HG03432 (cell line): ENCODE data around the gene A4GNT.
"Not testable (repeated sequence)": the region's sequence is repeated elsewhere in the genome, so short reads cannot be mapped to it uniquely, and the experiment has no call there.

Experiments used
- ATAC-seq: cut with Tn5 transposase; IDR thresholded peaks from one replicate; pipeline ENCODE4 v1.9.1; 2021; ENCODE audit warnings: mild to moderate bottlenecking, moderate library complexity; ENCODE audit not compliant: unreplicated experiment

Gene A4GNT

DNA sequence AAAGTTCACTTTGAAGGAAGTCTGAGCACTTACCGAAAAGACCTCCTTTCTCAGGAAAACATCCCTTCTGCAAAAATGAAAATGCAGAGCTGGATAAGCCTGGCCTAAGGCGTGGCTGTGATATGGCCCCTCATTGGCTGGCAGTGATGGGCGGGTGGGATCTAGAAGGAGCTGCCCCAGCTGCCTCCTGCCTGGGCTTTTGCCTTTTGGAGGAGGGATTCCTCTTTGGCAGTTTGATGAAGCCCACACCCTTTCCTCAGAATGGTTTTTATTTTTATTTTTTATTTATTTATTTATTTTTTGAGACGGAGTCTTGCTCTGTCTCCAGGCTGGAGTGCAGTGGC, 12.8 kb downstream of the A4GNT start:
- ATAC-seq: no peak

DNA sequence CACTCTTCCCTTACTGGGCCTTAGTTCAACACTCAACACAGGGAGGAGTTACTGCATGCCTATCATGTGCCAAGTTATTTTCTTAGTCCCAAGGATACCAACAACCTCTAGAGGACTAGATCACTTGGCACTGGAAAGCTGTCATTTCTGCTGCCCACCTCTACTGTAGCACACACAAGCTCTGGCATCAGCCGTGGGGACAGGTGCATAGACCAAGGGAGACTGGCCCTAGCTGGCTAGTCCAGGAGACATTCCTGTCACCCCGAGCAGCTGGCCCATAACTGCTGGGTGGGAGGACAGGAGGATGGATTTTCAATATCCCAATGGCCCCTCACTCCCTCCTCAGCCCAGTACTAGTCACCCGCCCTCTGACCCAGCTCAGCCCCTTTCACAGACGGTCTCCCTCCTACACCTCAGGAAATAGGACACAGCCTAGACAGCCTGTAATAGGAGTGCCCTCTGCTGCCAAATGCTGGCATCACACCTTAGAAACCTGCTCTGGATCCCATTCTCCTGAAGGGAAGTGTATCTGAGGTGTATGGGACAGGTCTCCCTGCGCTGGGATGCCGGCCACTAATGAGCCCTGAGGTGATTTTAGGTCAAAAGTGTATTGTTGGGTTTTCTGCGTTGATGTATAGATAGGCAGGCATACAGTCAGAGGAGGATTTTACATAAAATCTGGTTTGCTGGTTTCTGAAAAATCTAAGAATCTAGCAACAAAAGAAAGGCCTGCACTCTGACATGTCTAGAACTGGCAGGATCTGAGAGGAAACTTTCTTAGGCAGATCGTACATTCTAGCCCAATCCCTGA, 13.4 kb downstream of the A4GNT start:
- peak; percentile 73 for ATAC-seq

DNA sequence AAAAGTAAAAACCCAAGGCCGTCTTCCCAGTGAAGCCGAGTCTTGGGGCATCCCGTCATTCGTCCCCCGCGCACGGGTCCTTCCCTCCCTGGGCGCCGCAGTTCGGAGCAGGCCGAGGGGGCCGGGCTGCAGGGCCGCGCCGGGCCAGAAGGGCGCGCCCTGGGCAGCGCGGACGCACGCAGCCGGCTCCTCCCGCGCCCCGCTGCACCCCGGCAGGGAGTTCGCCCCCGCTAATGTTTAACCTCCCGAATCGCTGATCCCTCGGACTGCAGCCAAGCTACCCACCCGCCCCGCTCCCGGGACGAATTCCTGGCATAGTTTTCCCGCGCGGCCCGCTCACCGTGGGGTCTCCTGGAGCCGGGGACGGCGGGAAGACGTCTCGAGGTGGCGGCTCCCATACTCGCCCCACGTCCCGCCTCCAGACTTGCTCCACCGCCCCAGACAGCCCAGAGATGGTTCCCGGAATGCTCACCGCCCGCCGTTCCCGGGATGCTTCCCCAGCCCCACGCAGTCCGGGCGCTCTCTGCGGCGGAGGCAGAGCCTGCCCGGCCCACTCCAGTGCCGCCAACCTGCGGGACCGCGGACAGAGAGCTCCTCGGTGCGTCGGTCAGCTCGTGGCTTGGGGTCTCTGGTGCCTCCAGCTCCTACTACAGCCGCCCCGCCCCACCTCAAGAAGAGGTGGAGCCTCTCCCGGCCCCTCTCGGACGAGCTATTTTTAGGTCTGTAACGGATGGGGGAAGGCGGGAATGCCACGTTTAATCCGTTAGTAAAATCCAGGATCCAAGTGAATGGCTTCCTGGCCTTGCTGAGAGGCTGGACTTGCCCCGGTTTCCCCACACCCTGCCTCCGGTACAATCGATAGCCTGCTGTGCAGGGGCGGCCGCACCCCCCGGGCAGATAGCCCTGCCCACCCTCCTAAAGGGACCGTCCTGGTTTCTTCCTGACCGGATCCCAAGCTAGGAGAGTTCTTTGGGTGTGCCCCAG, 16.9 kb downstream of the A4GNT start, which contains the start of gene DZIP1L:
TSS of gene DZIP1L (minus strand) at position 621 of the 984 bp plus-strand sequence. CDS start 11,637 bp downstream, outside the sequence.
- peak; percentile 88 for ATAC-seq

DNA sequence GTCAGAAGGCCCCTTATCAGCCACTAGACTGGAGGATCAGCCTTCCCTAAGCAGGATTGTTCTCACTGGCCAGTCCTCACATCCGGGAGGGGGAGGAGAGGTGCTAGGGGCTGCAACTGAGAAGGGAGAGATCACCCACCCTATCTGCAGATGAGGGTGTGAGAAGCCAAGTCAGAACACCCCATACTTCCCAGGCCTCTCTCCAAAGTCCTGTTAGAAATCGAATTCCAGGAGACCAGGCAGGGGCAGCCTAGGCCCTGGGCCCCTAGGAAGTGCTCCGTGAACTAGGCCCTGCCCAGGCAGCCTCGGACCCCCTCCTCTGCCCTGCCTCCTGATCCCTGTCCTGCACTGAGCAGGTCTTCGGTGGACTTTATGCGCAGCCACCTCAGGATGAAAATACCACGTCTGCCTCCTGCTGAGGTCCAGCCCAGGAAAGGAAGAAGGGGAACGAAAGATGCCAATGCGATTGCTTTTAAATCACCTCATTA, 17.7 kb downstream of the A4GNT start:
- no peak for ATAC-seq

DNA sequence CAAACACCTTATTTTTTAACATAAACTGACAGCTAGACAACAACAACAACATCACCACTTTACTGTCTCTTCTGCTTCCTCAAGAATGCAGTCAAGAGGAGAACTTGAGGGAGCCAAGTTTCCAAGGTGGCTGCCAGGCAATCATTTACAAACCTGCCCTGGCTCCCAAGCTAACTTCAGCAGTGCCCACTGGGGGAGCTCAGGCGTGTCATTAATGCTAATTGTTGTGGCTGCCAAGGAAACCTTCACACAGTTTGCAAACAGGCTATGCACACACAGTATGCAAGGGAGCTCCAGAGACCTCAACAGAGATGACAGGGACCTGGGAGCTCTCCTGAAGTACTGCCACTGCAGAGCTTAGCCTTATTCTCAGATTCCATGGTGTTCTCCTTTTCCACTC, 18.9 kb downstream of the A4GNT start:
- no peak for ATAC-seq

DNA sequence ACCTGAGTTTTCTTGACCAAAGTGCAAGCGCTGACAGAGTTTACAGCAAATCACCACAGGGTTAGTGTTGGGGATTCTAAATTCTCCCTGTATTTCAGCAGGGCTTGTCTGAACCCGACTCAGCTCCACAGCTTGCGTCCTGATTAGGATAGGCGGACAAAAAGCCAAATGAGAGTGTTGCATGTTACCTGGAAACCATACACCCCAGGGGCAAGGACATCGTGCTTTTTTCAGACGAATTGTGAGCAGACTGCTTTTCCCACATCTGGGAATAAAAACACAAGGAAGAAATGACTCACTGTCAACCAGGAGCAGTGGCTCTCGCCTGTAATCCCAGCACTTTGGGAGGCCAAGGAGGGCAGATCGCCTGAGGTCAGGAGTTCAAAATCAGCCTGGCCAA, 19.8 kb downstream of the A4GNT start:
- no peak for ATAC-seq

DNA sequence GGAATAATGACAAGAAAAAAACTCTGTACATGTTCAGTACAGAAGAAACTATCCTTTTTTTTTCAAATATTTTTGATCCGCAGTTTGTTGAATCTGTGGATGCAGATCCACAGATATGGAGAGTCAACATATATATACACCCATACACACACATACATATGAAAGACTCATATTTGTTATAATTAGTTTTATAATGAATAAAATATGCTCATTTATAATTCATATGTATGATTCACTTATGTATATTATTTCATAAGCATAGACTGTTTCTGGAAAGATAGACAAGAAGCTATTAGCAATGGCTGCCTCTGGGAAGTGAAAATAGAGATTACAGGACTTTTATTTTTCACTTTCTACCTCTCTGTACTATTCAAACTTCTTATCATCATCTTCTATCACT, 26.6 kb downstream of the A4GNT start:
- ATAC-seq: no peak

DNA sequence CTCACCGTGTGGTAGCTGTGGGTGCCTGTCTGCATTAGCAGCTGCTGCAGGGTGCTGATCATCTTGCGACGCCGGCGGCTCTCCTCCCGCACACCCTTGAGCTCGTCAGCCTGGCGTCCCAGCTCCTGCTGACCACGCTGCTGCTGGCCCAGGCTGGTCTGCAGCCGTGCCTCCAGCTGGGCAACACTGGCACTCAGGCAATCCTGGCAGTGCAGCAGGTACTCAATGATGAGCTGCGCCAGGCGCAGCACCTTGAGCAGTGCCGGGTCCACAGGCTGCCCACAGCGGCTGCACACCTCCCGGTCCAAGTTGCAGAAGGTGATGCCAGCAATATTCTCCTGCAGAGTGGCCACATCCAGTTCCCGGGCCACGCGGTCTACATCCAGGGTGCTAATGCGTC, 28.7 kb downstream of the A4GNT start:
- ATAC-seq: no peak

DNA sequence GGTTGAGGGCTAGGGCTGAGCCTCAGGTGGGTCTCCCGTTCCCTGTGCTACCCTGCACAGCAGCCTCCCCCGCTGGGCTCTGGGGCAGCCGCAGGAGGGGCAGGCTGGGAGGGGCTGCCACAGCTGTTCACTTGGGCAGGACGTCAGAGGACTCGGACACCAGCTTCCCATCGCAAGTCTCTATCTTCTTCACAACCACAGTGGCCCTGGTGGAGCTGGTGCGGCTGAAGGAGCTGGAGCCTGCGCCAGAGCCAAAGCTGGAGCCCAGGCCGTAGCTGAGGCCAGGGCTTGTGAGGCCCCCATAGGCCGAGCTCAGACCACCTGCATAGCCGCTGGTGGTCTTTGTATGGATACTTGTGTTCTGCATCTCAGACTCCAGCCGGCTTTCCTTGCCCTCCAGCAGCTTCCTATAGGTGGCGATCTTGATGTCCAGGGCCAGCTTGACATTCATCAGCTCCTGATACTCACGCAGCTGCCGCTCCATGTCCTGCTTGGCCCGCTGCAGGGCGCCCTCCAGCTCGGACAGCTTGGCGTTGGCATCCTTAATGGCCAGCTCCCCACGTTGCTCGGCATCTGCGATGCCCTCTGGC, 30.7 kb downstream of the A4GNT start:
- ATAC-seq: not testable (repeated sequence)

DNA sequence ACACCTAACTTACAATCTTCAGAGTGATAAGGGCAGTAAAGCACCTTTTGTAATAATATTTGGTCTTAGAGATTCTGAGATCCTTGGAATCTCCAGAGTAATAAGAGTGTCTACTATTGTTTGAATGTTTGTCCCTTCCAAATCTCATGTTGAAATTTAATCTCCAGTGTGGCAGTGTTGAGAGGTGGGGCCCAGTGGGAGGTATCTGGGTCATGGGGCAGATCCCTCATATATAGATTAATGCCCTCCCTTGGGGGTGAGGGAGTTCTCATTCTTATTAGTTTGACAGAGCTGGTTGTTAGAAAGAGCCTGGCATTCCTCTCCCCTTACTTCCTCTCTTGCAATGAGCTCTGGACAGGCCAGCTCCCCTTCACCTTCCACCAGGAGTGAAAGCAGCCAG, 32.8 kb downstream of the A4GNT start:
- no peak for ATAC-seq

DNA sequence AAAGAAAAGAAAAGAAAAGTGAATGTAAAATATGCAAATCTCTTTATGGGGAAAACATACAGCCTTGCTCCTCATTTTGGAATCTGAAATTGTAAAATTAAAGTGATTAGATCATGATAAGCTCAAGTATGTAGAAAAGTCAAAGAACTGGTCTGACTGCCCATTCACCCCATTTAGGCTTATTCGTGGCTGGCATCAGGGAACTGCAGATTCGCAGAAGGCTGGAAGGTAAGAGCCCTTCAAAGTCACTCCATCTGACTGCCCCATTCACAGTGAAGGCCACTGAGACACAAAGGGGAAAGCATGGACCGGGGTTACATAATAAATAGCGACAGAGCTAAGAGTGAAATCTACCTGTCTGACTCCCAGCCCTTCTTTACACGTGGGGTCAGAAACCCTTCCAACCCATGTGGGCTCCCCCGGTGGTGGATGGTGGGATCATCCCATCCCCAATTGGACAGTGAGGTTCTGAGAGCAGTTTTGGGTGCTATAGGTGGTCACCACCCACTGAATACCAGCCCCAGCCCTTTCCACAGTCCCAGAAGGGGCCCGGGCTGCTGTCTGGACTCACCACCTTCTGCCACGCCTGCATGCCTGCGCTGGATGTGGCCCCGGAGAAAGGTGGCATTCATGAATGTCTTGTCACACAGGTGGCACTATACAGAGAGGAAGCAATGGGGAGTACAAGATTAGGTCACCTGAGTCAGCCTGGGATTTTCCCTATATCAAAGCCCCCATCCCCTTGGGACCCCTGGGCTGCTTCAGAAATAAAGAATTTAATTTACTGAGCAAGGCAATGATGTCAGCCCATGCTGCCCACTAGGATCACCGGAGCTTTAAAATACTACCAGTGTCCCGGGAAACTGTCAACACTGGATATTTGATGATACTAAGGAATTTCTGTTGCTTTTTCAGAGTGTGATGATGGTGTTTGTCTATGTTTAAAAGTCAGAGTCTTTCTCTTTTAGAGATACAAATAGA, 34.7 kb downstream of the A4GNT start:
- ATAC-seq: peak; percentile 57

DNA sequence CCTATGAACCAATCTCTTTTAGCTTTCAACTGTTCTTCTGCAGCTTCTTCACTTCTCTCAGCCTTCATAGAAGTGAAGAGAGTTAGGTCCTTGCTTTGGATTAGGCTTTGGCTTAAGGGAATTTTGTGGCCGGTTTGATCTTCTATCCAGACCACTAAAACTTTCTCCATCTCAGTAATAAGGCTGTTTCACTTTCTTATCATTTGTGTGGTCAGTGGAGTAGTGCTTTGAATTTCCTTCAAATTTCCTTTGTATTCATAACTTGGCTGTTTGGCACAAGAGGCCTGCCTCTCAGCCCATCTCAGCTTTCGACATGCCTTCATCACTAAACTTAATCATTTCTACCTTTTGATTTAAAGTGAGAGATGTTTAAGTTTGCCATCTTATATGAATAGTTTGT, 38.5 kb downstream of the A4GNT start:
- ATAC-seq: no peak

DNA sequence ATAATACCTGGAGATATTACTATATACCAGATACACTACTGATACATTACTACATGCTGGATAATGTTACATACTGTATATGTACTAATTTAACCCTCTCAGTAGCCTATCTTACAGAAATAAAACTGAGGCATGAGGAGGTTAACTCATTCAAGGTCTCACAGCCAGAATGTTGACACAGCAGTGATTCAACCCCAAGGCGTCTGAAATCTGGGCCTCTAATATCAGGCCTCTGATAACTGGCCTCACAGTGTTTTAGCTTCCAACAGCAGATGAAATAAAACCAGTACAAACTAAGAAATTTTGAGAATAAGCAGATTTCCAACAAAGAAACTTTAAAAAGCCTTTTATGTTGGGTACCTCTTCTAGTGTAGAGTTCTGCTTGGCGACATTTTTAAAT, 40.2 kb downstream of the A4GNT start:
- ATAC-seq: no peak

DNA sequence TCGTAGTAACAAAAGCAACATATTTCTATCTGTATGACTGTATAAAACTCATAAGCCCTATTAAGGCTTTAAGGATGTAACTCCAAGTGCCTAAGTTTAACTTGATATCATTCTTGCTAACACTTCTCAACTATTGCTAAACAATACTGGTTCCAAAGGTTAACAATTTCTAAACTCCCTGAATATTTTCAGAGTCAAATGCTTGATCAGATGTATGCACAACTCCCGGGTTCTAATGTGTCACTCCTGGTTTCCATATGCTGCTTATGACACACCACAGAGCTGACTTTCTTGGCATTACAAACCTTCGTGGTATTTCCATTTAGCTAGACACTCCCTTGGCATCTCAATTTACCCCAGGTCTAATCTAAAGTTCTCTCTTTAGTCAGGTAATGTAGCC, 43.1 kb downstream of the A4GNT start:
- no peak for ATAC-seq

DNA sequence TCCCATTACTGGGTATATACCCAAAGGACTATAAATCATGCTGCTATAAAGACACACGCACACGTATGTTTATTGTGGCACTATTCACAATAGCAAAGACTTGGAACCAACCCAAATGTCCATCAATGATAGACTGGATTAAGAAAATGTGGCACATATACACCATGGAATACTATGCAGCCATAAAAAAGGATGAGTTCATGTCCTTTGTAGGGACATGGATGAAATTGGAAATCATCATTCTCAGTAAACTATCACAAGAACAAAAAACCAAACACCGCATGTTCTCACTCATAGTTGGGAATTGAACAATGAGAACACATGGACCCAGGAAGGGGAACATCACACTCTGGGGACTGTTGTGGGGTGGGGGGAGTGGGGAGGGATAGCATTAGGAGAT, 46.4 kb downstream of the A4GNT start:
- not testable (repeated sequence) for ATAC-seq

DNA sequence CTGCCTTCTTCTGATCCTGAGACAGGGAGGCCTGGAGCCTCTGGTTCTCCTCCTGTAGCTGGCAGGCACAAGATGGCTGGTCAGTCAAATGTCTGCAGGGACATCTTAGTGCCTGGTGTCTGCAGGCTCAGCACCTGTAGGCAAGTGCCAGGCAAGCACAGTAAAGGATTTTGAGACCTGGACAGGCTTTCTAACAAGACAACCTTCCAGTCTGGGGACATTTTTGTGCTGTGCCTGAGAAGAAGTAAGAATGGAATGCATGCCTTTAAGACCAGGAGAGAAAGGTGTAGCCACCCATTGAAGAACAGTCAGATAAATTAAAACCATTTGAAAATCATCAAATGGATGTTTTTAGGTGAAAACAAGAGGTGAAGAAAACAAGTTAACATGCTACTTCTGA, 48.0 kb downstream of the A4GNT start:
- no peak for ATAC-seq

DNA sequence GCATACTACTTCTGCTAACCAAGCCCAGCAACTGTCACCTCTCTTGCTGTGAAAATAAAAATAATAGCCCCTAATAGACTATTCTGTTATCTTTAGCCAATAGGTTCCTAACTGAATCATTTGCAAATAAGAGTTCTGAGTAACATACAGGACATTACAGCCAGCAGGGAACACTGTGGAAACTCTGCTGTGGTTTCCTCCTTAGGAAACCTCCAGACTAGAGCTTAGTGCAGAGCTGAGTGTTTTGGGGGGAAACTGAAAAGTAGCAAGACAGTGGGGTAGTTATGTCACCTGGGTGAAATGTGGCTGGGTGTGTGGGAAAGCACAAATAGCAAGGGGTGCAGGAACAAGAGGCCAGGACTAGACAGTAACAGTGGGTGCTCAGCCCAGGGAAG, 49.2 kb downstream of the A4GNT start:
- no peak for ATAC-seq

DNA sequence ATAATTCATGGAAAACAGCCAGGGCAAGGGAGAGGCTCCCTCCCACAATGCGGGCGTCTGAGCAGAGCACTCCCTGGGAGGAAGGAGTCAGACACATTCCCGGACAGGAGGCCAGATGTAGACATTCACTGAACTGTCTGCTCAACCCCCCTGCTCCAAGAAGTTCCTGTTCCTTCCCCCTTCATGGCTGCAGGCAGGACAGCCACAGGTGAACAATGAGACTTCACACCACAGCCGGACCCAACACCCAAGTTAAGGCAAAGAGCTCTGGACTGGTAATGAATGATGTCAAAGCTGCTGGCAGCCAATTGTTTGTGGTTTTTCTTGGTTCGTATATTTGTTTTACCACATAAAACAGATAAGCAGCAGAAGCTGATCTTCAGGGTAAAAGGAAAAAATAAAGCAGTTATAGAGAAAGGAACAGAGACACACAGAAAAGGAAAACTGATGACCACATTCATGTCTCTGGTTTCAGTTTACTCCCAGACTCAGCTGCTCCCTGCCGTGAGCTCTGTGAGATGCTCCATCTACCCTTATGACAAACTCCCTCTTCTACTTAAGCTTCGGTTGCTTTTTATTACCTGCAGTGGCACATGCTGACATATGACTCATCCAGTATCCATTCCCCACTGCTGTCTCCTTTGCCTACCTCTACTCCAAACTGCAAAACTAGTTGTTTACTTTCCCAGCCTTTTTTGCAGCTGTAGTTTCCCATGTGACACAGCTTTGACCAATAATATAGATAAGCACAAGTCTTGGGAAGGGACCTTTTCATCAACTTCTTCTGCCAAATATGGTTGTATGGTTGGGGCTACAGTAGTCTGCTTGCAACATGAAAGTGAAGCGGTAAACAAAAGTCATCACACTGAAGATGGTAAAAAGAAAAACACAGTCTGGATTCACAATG, 49.9 kb downstream of the A4GNT start:
- no peak for ATAC-seq
